ENCODE measurements around the gene DLX6.

GRCh38 chr7:96986901-96987300 is 18.5 kb upstream of the DLX6 start:
- TF ChIP-seq CTCF (IDR thresholded peaks at IDR 0.05) (no peak), POLR2AphosphoS5 (IDR thresholded peaks at IDR 0.05) (no peak), POLR2A (IDR thresholded peaks at IDR 0.05) (no peak)

All from transverse colon (tissue), 4 donors.